Astrocyte of the cerebellum (primary cell): ENCODE measurements around the gene TDRD7.

Experiments used
- DNase-seq: peaks from one replicate; pipeline ENCODE4 v3.0.0-alpha.2; 2011; ENCODE audit warnings: low read depth
- H3K4me3 ChIP-seq: 2 replicates; pipeline ENCODE4 v1.5.1; 2011; ENCODE audit warnings: mild to moderate bottlenecking, low read depth, low read length, moderate library complexity
- CTCF ChIP-seq: IDR thresholded peaks from 2 replicates; pipeline ENCODE4 v1.5.1; 2012; ENCODE audit warnings: low read length, low read depth, moderate library complexity, mild to moderate bottlenecking; ENCODE audit errors: missing control alignments
- in situ Hi-C: cut with HindIII; loops from 2 replicates; pipeline ENCODE4 v1.10.0; 2017; ENCODE audit warnings: low sequenced_read_pairs

Gene TDRD7

GRCh38 chr9:97431044-97431441 lies 19.1 kb downstream of the TDRD7 start:
- in situ Hi-C loops = no loop called here
- no peak for TF ChIP-seq CTCF
- H3K4me3 ChIP-seq = no peak overlapping the region
- DNase-seq = no peak

GRCh38 chr9:97431549-97432143 lies 19.8 kb downstream of the TDRD7 start:
- DNase-seq = no peak
- no peak for TF ChIP-seq CTCF
- no peak overlapping the region for H3K4me3 ChIP-seq
- in situ Hi-C loops = no loop called here

- in situ Hi-C loops = no loop called here
- no peak for TF ChIP-seq CTCF
- DNase-seq = no peak
- H3K4me3 ChIP-seq = no peak overlapping the region
These were observed 25.2 kb downstream of the TDRD7 start for GRCh38 chr9:97437051-97437600.

- in situ Hi-C loops = no loop called here
- no peak for TF ChIP-seq CTCF
- no peak overlapping the region for H3K4me3 ChIP-seq
- no peak for DNase-seq
These were observed 26.4 kb downstream of the TDRD7 start for GRCh38 chr9:97438257-97438656.

GRCh38 chr9:97438666-97439065 lies 26.8 kb downstream of the TDRD7 start:
- no peak for TF ChIP-seq CTCF
- DNase-seq = no peak
- H3K4me3 ChIP-seq = no peak overlapping the region
- in situ Hi-C loops = no loop called here

- H3K4me3 ChIP-seq = no peak overlapping the region
- in situ Hi-C loops = no loop called here
- DNase-seq = no peak
- no peak for TF ChIP-seq CTCF
These were observed 28.3 kb downstream of the TDRD7 start for GRCh38 chr9:97440160-97440559.
